ENCODE data around the gene AFAP1. TPM values are rescaled to one million over a fixed set of nuclear protein-coding genes. Genes with fewer than 3 reads are reported as not detected.

Gene AFAP1
- total and polyA plus RNA-seq, 2 of the 4 experiments (the other 2 are of a cell fraction), result 48.2 to 80.9 TPM

DNA sequence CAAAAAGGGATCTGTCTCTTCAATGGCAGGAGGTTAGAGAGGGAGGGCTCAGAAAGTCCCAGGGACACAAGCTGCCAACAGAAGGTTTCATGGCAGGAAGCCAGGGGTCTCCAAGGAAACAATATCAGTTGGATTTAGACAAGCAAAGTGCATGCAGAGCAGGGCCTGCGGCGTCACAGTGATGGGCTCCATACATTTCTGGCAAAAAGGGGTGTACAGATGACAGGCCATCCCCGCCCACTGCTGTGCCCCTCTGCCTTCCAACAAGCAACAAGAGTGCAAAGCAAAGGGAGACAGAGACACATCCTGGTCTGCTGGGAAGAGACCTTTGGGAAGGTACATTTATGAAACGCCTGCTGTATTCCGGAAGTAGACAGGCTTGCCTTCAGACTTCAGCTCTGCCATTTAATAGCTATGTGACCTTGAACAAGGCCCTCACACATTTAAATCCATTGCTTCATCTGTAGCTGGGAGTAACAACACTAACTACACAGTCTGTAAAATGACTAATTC, 121.2 kb downstream of the AFAP1 start:
- DNase-seq, result peak; percentile 58

More for the DNA sequence above, 121.2 kb downstream of the AFAP1 start:
- H2BK120ac ChIP-seq (ENCODE audit: low read depth, low read length), result no peak overlapping the region
- H3K14ac ChIP-seq (replicated peaks; ENCODE audit: low read depth, low read length), result peak overlapping the region; percentile 40; the same call in 1 of the 2 replicates
- peaks cover 47 to 89% of the 10 kb centered on the region in 2 experiments for H3K79me1 ChIP-seq (ENCODE audit: low read depth in 1 of 2, low read length in 2 of 2)
- no peaks in the 10 kb centered on the region for H3K27me3 ChIP-seq (ENCODE audit: control insufficient read depth, insufficient read depth, low read length)
- ChIA-PET POLR2A (ENCODE audit: unreplicated experiment) (no interaction called here), CTCF (interaction anchor here (0.6 kb wide), 1 partner anchor 25 kb away, joined by 3 read pairs; no protein-coding TSS in a partner anchor)
- H3K4me3 ChIP-seq (ENCODE audit: insufficient read depth, low read depth, low read length), result no peak overlapping the region
- no peak overlapping the region for H4K5ac ChIP-seq (ENCODE audit: low read depth, low read length)
- BruUV-seq (replicated peaks), result no TSS peak
- H3K36me3 ChIP-seq (ENCODE audit: control insufficient read depth, insufficient read depth, low read length), result peaks cover 65% of the 10 kb centered on the region
- intact Hi-C loops (cut with micrococcal nuclease) (no loop called here), dilution Hi-C loops (cut with HindIII; ENCODE audit: low sequenced_read_pairs, unreplicated experiment) (no loop called here), in situ Hi-C loops (cut with MboI; ENCODE audit: low sequenced_read_pairs) (no loop called here)
- 71% methylated on average over 2 of the region's 5 CpGs; no CpG with 5 or more reads in 1 of the 2 experiments for WGBS, 2 experiments (ENCODE audit: extremely low coverage in 2 of 2, insufficient read length in 1 of 2)
- no peak overlapping the region for H2AFZ ChIP-seq (replicated peaks; ENCODE audit: low read length, poor library complexity)
- H3K9me1 ChIP-seq (ENCODE audit: insufficient read depth, low read length), result peaks cover 34% of the 10 kb centered on the region
- no peak overlapping the region for H2BK15ac ChIP-seq (ENCODE audit: low read depth, low read length)
- peak overlapping the region; percentile 3; the same call in 1 of the 2 replicates for H3K27ac ChIP-seq (ENCODE audit: insufficient read depth, low read length)
- H4K8ac ChIP-seq (ENCODE audit: low read depth in 2 of 2, low read length in 2 of 2), result peak overlapping the region in 1 of 2 experiments; percentile 19; a peak in 1 of 4 replicates
- no peak overlapping the region; the same call in 1 of the 2 replicates for H2AK5ac ChIP-seq (ENCODE audit: low read depth, low read length)
- H4K20me1 ChIP-seq (ENCODE audit: insufficient read depth, low read length), result peaks cover 7% of the 10 kb centered on the region; the same call in 1 of the 2 replicates
- no peak for TF ChIP-seq RCOR1 (IDR thresholded peaks at IDR 0.05; ENCODE audit: insufficient replicate concordance, low read length)
- peak; percentile 37; the same call in 1 of the 2 replicates for TF ChIP-seq CEBPB (IDR thresholded peaks at IDR 0.05; ENCODE audit: low read depth, low read length)
- H3K9ac ChIP-seq (ENCODE audit: low read depth, low read length), result no peak overlapping the region
- H2BK20ac ChIP-seq (ENCODE audit: low read depth, low read length), result no peak overlapping the region
- H3K4me1 ChIP-seq (ENCODE audit: control insufficient read depth, insufficient read depth, low read length), result peaks cover 38% of the 10 kb centered on the region
- ATAC-seq (ENCODE audit: low read depth), result no peak
- no peak overlapping the region for H2AK9ac ChIP-seq (replicated peaks; ENCODE audit: low read depth, low read length, poor library complexity)
- H3K9me3 ChIP-seq (ENCODE audit: control insufficient read depth, insufficient read depth, low read length), result no peaks in the 10 kb centered on the region
- H3K4me2 ChIP-seq (ENCODE audit: low read depth, low read length), result no peak overlapping the region
- H3K23ac ChIP-seq (ENCODE audit: low read depth, low read length), result peak overlapping the region; percentile 25; the same call in 1 of the 2 replicates
- H3K18ac ChIP-seq (ENCODE audit: low read depth, low read length), result no peak overlapping the region; the same call in 1 of the 2 replicates
- H2BK5ac ChIP-seq (ENCODE audit: low read depth, low read length, poor library complexity, severe bottlenecking), result peak overlapping the region; percentile 67
- no peak overlapping the region for H3K56ac ChIP-seq (ENCODE audit: extremely low read depth, insufficient read depth, low read length)
- 0 out of 2 replicates have a peak overlapping the region, but pooled peaks have one; percentile 1 for H4K91ac ChIP-seq (ENCODE audit: insufficient read depth, low read depth, low read length)
- no peak overlapping the region for H3K4ac ChIP-seq (ENCODE audit: low read depth, low read length)

All from IMR-90 (cell line).